Smooth muscle cell of the brain vasculature (primary cell): ENCODE results near the gene ATP8B3.
"Not testable (repeated sequence)": the region's sequence is repeated elsewhere in the genome, so short reads cannot be mapped to it uniquely, and the experiment has no call there.

Experiments
- DNase-seq: peaks from one replicate; pipeline ENCODE4 v3.0.0-alpha.2; 2012; ENCODE audit warnings: low read depth, low spot score

ATP8B3 gene

GRCh38 chr19:1799695-1800342 lies 12.3 kb downstream of the ATP8B3 start:
- DNase-seq = no peak

- DNase-seq = not testable (repeated sequence)
Measured at GRCh38 chr19:1797313-1797712, 14.8 kb downstream of the ATP8B3 start.

GRCh38 chr19:1796395-1797142 lies 15.5 kb downstream of the ATP8B3 start:
- no peak for DNase-seq

GRCh38 chr19:1794424-1795172 lies 17.5 kb downstream of the ATP8B3 start:
- DNase-seq = no peak

- no peak for DNase-seq
Measured at GRCh38 chr19:1791879-1792278, 20.2 kb downstream of the ATP8B3 start.

GRCh38 chr19:1790054-1790792 lies 21.9 kb downstream of the ATP8B3 start:
- no peak for DNase-seq

GRCh38 chr19:1789261-1790041 lies 22.6 kb downstream of the ATP8B3 start:
- no peak for DNase-seq

GRCh38 chr19:1787116-1787515 lies 25.0 kb downstream of the ATP8B3 start:
- no peak for DNase-seq

- no peak for DNase-seq
Measured at GRCh38 chr19:1786668-1787067, 25.4 kb downstream of the ATP8B3 start.

GRCh38 chr19:1785310-1785709 lies 26.8 kb downstream of the ATP8B3 start:
- DNase-seq = no peak

GRCh38 chr19:1783874-1784273 lies 28.2 kb downstream of the ATP8B3 start:
- no peak for DNase-seq

- no peak for DNase-seq
Measured at GRCh38 chr19:1783354-1783753, 28.7 kb downstream of the ATP8B3 start.

- no peak for DNase-seq
Measured at GRCh38 chr19:1782521-1782920, 29.6 kb downstream of the ATP8B3 start.

- no peak for DNase-seq
Measured at GRCh38 chr19:1780272-1780958, 31.7 kb downstream of the ATP8B3 start.

GRCh38 chr19:1779574-1779973 lies 32.5 kb downstream of the ATP8B3 start:
- no peak for DNase-seq

- no peak for DNase-seq
Measured at GRCh38 chr19:1777149-1777548, 34.9 kb downstream of the ATP8B3 start.

GRCh38 chr19:1776606-1777147 lies 35.4 kb downstream of the ATP8B3 start:
- no peak for DNase-seq

- DNase-seq = no peak
Measured at GRCh38 chr19:1775951-1776605, 36.0 kb downstream of the ATP8B3 start.

GRCh38 chr19:1774989-1775772 lies 36.9 kb downstream of the ATP8B3 start:
- DNase-seq = no peak
